Activated CD4-positive, alpha-beta memory T cell treated with anti-CD3 and anti-CD28 coated beads for 36 hours (primary cell): Measurements from ENCODE around the gene OSER1. TPM values are rescaled to one million over a fixed set of nuclear protein-coding genes. Genes with fewer than 3 reads are reported as not detected.

Source experiments
- CTCF ChIA-PET: fragments of 350-600 bp; sonication (Branson Sonifier 250); formaldehyde crosslinking; loops from one replicate; lab custom pipeline; 2021; ENCODE audit warnings: antibody characterized with exemption, inconsistent platforms; lab: Charles Lee
- POLR2A ChIA-PET: fragments of 350-600 bp; sonication (Branson Sonifier 250); formaldehyde crosslinking; loops from one replicate; lab custom pipeline; 2021; ENCODE audit warnings: antibody characterized with exemption; lab: Charles Lee
- DNase-seq: peaks from one replicate; pipeline ENCODE4 v3.0.0-alpha.2; 2020
- H3K27ac Mint-ChIP-seq: one replicate; pipeline ENCODE4 v1.8.0; 2021; ENCODE audit warnings: mixed read lengths
- H3K27me3 Mint-ChIP-seq: one replicate; pipeline ENCODE4 v1.8.0; 2021; ENCODE audit warnings: mixed read lengths
- H3K36me3 Mint-ChIP-seq: one replicate; pipeline ENCODE4 v1.8.0; 2021; ENCODE audit warnings: mixed read lengths
- H3K4me1 Mint-ChIP-seq: one replicate; pipeline ENCODE4 v1.8.0; 2021; ENCODE audit warnings: low read depth, mixed read lengths
- H3K4me3 Mint-ChIP-seq: one replicate; pipeline ENCODE4 v1.8.0; 2021; ENCODE audit warnings: mild to moderate bottlenecking, mixed read lengths
- H3K9me3 Mint-ChIP-seq: one replicate; pipeline ENCODE4 v1.8.0; 2021; ENCODE audit warnings: mixed read lengths
- intact Hi-C: fragments of 100-400 bp; cut with micrococcal nuclease; formaldehyde crosslinking; loops from one replicate; pipeline ENCODE4 v1.15.1; 2023
- total RNA-seq, 2 experiments: library from RNA; stranded (reverse); gene quantifications; one replicate each; pipeline ENCODE4 v1.2.3, GENCODE V29; 2021

The OSER1 gene
- total RNA-seq, 2 experiments from 2014 or later = 23.4 to 24.2 TPM

DNA sequence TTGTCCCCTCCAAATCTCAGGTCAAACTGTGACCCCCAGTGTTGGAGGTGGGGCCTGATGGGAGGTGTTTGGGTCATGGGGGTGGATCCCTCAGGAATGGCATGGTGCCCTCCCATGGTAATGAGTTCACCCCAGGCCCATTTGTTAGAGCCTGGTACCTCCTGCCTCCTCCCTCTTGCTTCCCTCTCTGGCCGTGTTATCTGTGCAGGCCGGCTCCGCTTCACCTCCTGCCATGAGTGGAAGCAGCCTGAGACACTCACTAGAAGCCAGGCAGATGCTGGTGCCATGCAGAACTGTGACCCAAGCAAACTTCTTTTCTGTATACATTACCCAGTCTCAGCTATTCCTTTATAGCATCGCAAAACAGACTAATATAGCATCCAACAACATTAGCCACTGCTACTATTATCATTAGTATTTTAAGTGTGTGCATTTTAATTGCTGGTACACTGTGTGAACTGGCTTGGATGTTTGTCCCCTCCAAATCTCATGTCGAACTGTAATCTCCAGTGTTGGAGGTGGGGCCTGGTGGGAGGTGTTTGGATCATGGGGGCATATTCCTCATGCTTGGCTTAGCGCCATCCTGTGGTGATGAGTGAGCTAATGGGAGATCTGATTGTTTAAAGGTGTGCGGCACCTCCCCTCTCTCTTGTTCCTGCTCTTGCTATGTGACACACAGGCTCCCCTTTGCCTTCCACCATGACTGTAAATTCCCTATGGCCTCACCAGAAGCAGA lies 12.2 kb upstream of the OSER1 start:
- Mint-ChIP-seq H3K4me3 (no peak overlapping the region), H3K27ac (no peak overlapping the region), H3K36me3 (no peaks in the 10 kb centered on the region), H3K9me3 (no peaks in the 10 kb centered on the region), H3K27me3 (no peaks in the 10 kb centered on the region), H3K4me1 (peaks cover 24% of the 10 kb centered on the region)
- CTCF ChIA-PET = interaction anchor here (2.6 kb wide), 1 partner anchor 88 kb away, joined by 16 read pairs; the partner anchor contains the start of gene FITM2
- POLR2A ChIA-PET = no interaction called here
- no peak for DNase-seq
- intact Hi-C loops = no loop called here

DNA sequence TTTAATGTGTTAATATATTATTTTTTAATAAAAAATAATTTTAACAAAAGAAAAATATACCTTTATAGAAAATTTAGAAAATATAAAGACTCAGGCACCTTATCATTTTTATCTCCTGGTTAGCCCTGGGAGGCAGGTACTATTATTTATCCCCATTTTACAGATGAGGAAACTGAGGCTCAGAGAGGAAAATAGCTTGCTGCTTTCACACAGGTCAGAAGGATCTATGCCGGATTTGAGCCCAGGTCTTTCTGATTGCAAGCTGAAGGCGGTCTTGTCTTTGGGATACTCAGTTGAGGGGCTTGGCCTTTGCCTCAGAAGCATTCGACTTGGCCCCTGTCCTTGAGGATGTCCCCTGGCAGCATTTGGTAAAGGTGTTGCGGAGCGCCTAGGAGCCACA lies 11.5 kb upstream of the OSER1 start:
- intact Hi-C loops = no loop called here
- Mint-ChIP-seq H3K9me3 (no peaks in the 10 kb centered on the region), H3K4me1 (peaks cover 31% of the 10 kb centered on the region), H3K27me3 (no peaks in the 10 kb centered on the region), H3K27ac (no peak overlapping the region), H3K36me3 (no peaks in the 10 kb centered on the region), H3K4me3 (no peak overlapping the region)
- CTCF ChIA-PET = no interaction called here
- DNase-seq = no peak
- POLR2A ChIA-PET = no interaction called here

- Mint-ChIP-seq H3K36me3 (no peaks in the 10 kb centered on the region), H3K27ac (no peak overlapping the region), H3K4me3 (no peak overlapping the region), H3K4me1 (peaks cover 31% of the 10 kb centered on the region), H3K27me3 (no peaks in the 10 kb centered on the region), H3K9me3 (no peaks in the 10 kb centered on the region)
- no peak for DNase-seq
- ChIA-PET CTCF (interaction anchor here (10.3 kb wide), 1 partner anchor 89 kb away, joined by 453 read pairs; the partner anchor contains the start of gene FITM2), POLR2A (no interaction called here)
- intact Hi-C loops = no loop called here
Observed at GRCh38 chr20:44221368-44221954, 10.9 kb upstream of the OSER1 start.

GRCh38 chr20:44219791-44220190 lies 9.2 kb upstream of the OSER1 start:
- H3K36me3 Mint-ChIP-seq = no peaks in the 10 kb centered on the region
- H3K9me3 Mint-ChIP-seq = no peaks in the 10 kb centered on the region
- H3K4me3 Mint-ChIP-seq = no peak overlapping the region
- H3K27ac Mint-ChIP-seq = no peak overlapping the region
- intact Hi-C loops = loop anchor here (5.0 to 10.0 kb wide), 5 partner anchors 275 to 665 kb away; partner anchors contain the start of genes ADA, SERINC3 and YWHAB
- ChIA-PET CTCF (interaction anchor here (1.0 to 10.3 kb wide), 4 partner anchors 10 to 91 kb away, joined by 3 to 453 read pairs (median 14); partner anchors contain the start of genes FITM2 and OSER1), POLR2A (interaction anchor here (0.7 to 3.0 kb wide), 2 partner anchors 15 to 92 kb away, joined by 4 to 21 read pairs; partner anchors contain the start of gene FITM2)
- peaks cover 43% of the 10 kb centered on the region for H3K4me1 Mint-ChIP-seq
- no peak for DNase-seq
- no peaks in the 10 kb centered on the region for H3K27me3 Mint-ChIP-seq

DNA sequence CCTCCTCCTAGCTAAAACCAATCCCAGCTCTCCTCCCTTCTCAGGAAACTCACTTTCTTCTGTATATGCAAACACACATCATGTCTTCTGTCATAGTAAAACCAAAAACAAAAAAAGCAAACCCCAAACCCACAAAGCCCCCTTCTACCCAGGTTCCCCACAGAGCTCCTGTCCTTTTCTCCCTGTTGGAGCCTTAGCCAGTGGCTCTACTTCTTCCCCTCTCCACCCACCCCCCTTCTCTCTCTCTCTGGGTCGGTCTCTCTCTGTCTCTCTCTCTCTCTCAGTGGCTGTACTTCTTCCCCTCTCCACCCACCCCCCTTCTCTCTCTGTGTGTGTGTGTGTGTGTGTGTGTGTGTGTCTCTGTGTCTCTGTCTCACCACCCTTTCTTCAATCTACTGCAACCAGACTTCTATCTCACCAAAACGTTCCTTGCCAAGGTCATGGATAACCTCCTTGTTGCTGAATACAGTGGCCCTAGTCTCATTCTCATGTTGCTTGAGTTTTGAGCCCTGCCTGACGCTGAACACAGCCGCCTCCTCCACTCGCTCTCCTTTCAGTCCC lies 8.7 kb upstream of the OSER1 start:
- H3K9me3 Mint-ChIP-seq = no peaks in the 10 kb centered on the region
- no peak for DNase-seq
- H3K4me1 Mint-ChIP-seq = peaks cover 43% of the 10 kb centered on the region
- no peak overlapping the region for H3K4me3 Mint-ChIP-seq
- no peaks in the 10 kb centered on the region for H3K27me3 Mint-ChIP-seq
- intact Hi-C loops = loop anchor here (5.0 to 10.0 kb wide), 5 partner anchors 276 to 666 kb away; partner anchors contain the start of genes ADA, SERINC3 and YWHAB
- ChIA-PET CTCF (interaction anchor here (0.8 to 10.3 kb wide), 14 partner anchors 9 to 390 kb away, joined by 3 to 453 read pairs (median 6); partner anchors contain the start of genes FITM2 and OSER1), POLR2A (interaction anchor here (0.7 to 3.0 kb wide), 5 partner anchors 9 to 320 kb away, joined by 3 to 21 read pairs (median 4); partner anchors contain the start of genes FITM2 and OSER1)
- H3K36me3 Mint-ChIP-seq = no peaks in the 10 kb centered on the region
- H3K27ac Mint-ChIP-seq = peak overlapping the region; percentile 68

DNA sequence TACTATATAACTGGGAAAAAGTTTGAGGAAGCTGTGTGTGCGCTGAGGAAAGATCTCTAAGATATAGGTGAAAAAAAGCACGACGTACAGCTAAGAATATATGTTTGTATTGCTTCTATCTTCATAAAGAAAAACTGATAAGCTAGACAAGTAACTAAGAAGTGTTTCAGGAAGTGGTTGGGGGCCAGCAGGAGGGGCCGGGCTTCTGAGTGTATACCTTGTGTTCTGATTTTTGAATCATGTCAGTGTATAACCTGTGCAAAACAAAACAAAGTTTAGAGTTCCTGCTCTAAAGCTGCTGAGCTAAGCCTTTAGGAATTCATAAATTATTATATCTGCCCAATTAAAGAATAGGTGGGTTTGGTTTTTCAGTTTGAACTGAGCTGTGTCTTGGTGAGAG lies 7.9 kb upstream of the OSER1 start:
- H3K9me3 Mint-ChIP-seq = no peaks in the 10 kb centered on the region
- ChIA-PET CTCF (interaction anchor here (0.8 to 10.3 kb wide), 20 partner anchors 8 to 391 kb away, joined by 3 to 453 read pairs (median 6); partner anchors contain the start of genes FITM2 and OSER1), POLR2A (interaction anchor here (0.8 to 3.0 kb wide), 3 partner anchors 8 to 93 kb away, joined by 3 to 21 read pairs (median 4); partner anchors contain the start of genes FITM2 and OSER1)
- no peaks in the 10 kb centered on the region for H3K36me3 Mint-ChIP-seq
- intact Hi-C loops = loop anchor here (5.0 to 10.0 kb wide), 5 partner anchors 276 to 666 kb away; partner anchors contain the start of genes ADA, SERINC3 and YWHAB
- peak overlapping the region; percentile 68 for H3K27ac Mint-ChIP-seq
- H3K4me1 Mint-ChIP-seq = peaks cover 43% of the 10 kb centered on the region
- DNase-seq = peak; percentile 78
- no peaks in the 10 kb centered on the region for H3K27me3 Mint-ChIP-seq
- peak overlapping the region; percentile 9 for H3K4me3 Mint-ChIP-seq

- peak overlapping the region; percentile 66 for H3K4me3 Mint-ChIP-seq
- no peaks in the 10 kb centered on the region for H3K36me3 Mint-ChIP-seq
- no peaks in the 10 kb centered on the region for H3K27me3 Mint-ChIP-seq
- peak overlapping the region; percentile 68 for H3K27ac Mint-ChIP-seq
- peaks cover 47% of the 10 kb centered on the region for H3K4me1 Mint-ChIP-seq
- CTCF ChIA-PET = interaction anchor here (0.6 to 10.3 kb wide), 43 partner anchors 9 to 649 kb away, joined by 3 to 453 read pairs (median 5); partner anchors contain the start of genes FITM2, GDAP1L1 and TTPAL
- intact Hi-C loops = loop anchor here (1.0 to 10.0 kb wide), 7 partner anchors 94 to 667 kb away; partner anchors contain the start of genes ADA, FITM2, SERINC3 and YWHAB
- peak; percentile 76 for DNase-seq
- POLR2A ChIA-PET = interaction anchor here (0.6 to 3.0 kb wide), 2 partner anchors 94 to 391 kb away, joined by 3 to 21 read pairs; partner anchors contain the start of gene FITM2
- no peaks in the 10 kb centered on the region for H3K9me3 Mint-ChIP-seq
Observed at GRCh38 chr20:44217342-44218092, 6.9 kb upstream of the OSER1 start.

DNA sequence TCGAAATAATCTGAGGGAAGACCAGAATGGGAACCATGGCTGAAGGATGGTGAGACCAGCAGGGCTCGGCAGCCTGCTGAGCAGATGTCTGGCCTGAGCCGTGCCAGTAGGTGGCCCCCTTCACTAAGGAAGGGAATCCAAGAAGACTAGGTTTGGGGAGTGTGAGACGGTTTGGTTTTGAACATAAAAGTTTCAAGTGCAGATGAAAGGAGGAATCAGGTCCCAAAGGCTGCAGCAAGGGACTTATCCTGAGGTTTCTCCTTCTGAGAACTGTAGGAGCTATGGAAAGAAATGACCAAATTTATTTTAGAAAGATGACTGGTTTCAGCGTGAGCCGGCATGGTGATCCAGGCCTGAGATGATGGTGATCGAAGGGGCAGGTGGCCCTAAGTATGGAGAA lies 4.6 kb upstream of the OSER1 start:
- DNase-seq = peak; percentile 84
- intact Hi-C loops = loop anchor here (5.0 to 10.0 kb wide), 5 partner anchors 280 to 670 kb away; partner anchors contain the start of genes ADA, SERINC3 and YWHAB
- Mint-ChIP-seq H3K4me3 (no peak overlapping the region), H3K27ac (no peak overlapping the region), H3K9me3 (no peaks in the 10 kb centered on the region), H3K27me3 (peaks cover 1% of the 10 kb centered on the region), H3K4me1 (peaks cover 59% of the 10 kb centered on the region), H3K36me3 (peaks cover 4% of the 10 kb centered on the region)
- POLR2A ChIA-PET = no interaction called here
- CTCF ChIA-PET = interaction anchor here (1.2 to 10.3 kb wide), 9 partner anchors 10 to 395 kb away, joined by 3 to 453 read pairs (median 6); partner anchors contain the start of gene FITM2

GRCh38 chr20:44212792-44213191 lies 2.2 kb upstream of the OSER1 start:
- Mint-ChIP-seq H3K4me1 (peaks cover 57% of the 10 kb centered on the region), H3K4me3 (no peak overlapping the region)

More at GRCh38 chr20:44212792-44213191, 2.2 kb upstream of the OSER1 start:
- ChIA-PET POLR2A (interaction anchor here (1.5 kb wide), 1 partner anchor 102 kb away, joined by 3 read pairs; no protein-coding TSS in a partner anchor), CTCF (interaction anchor here (1.1 to 10.3 kb wide), 4 partner anchors 98 to 397 kb away, joined by 3 to 453 read pairs (median 68); partner anchors contain the start of gene FITM2)
- Mint-ChIP-seq H3K27me3 (peaks cover 1% of the 10 kb centered on the region), H3K36me3 (peaks cover 4% of the 10 kb centered on the region), H3K27ac (no peak overlapping the region), H3K9me3 (no peaks in the 10 kb centered on the region)
- intact Hi-C loops = loop anchor here (5.0 to 10.0 kb wide), 5 partner anchors 250 to 755 kb away; partner anchors contain the start of genes SERINC3, SRSF6 and YWHAB
- DNase-seq = no peak
